RWPE1 (cell line): ENCODE results near the gene CA10.

Experiments used
- CTCF ChIA-PET: fragments of 350-600 bp; sonication (Branson Sonifier 250); formaldehyde crosslinking; extraction: SDS; loops from one replicate; lab custom pipeline; 2021; lab: Yijun Ruan, JAX
- POLR2A ChIA-PET: fragments of 400-600 bp; formaldehyde crosslinking; extraction: SDS; loops from one replicate; lab custom pipeline; 2020; ENCODE audit warnings: antibody characterized with exemption; ENCODE audit not compliant: low non-redundant PET; lab: Yijun Ruan, JAX
- DNase-seq: peaks from one replicate; pipeline ENCODE4 v3.0.0; 2012; ENCODE audit warnings: low spot score
- H3K27ac ChIP-seq: fragments of 450-650 bp; 2 replicates; pipeline ENCODE4 v1.5.1; 2017
- CTCF ChIP-seq: fragments of 450-650 bp; conservative IDR thresholded peaks from 2 replicates; pipeline ENCODE4 v1.5.1; 2017; ENCODE audit warnings: low read depth, mild to moderate bottlenecking

CA10 gene

DNA sequence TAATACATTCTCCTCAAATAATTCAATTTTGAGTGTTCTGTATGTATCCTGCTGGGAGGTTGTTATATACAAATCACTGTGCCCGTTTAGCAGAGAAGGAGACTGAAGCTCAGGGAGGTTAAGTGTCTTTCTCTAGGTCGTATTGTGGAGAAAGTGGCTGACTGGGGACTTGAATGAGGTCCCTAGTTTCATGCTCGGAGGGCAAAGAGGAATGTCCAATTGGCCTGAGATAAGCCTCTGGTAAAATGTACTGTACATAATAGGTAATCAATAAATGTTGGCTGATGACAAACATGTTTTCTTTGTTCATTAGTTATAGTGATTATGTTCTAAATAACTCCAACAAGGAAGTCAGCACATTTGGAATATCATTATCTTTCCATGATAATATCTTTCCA lies 455.6 kb downstream of the CA10 start:
- POLR2A ChIA-PET: no interaction called here
- CTCF ChIA-PET: no interaction called here
- no peak overlapping the region for H3K27ac ChIP-seq
- DNase-seq: no peak
- TF ChIP-seq CTCF: no peak

- no peak for TF ChIP-seq CTCF
- ChIA-PET POLR2A (no interaction called here), CTCF (no interaction called here)
- DNase-seq: no peak
- no peak overlapping the region for H3K27ac ChIP-seq
These were observed 457.0 kb downstream of the CA10 start for GRCh38 chr17:51701501-51701900.

DNA sequence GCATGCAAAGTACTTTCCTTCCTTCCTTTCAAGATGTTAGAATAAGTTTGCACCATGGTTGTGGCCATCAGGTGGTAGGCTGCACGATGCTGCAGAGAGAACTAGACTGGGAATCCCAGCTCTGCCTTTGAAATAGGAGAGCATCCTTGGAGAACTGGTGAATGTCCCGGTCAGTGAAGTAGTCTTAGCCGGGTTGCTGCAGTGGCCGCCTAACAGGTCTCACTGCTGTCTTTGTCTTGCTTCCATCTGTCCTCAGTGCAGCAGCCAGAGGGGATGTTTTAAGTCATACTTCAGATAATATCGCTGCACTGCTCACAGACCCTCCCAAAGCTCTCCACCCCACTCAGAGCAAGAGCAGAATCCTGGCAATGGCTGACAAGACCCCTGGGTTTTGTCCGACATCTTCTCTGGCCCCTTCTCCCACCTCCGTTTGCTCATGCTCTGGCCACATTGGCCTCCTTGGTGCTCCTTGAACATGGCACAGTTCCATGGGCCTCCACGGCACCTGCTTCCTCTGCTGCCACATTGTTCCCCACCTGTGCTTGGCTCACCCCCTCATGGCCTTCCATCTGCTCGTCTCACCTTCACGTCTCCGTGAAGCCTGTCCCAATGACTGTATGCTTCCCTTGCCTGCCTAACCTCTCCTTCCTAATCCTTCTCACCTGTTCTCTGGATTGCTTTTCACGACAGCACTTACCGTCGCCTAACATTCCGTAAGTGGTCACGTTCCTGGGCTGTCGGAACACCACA lies 458.3 kb downstream of the CA10 start:
- DNase-seq: no peak
- ChIA-PET CTCF (no interaction called here), POLR2A (no interaction called here)
- H3K27ac ChIP-seq: no peak overlapping the region
- no peak for TF ChIP-seq CTCF

DNA sequence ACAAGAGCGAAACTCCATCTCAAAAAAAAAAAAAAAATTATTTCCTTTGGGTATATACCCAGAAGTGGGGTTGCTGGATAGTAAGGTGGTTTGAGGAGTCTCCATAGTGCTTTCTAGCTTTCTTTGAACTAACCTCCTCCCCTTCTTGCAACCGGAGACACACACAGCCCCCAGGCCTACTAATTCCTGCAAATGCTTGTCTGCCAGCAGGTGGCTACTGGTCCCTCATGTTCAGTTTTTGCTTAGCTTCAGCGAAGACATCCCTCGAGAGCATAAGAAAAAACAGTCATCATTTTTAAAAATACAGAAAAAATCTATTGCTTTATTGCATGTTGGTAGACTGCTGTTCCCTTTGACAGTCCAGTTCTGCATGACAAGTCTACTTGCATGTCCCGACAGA lies 459.2 kb downstream of the CA10 start:
- H3K27ac ChIP-seq: no peak overlapping the region
- TF ChIP-seq CTCF: no peak
- DNase-seq: no peak
- POLR2A ChIA-PET: interaction anchor here (0.5 kb wide), 1 partner anchor 259 kb away, joined by 4 read pairs; no protein-coding TSS in a partner anchor
- CTCF ChIA-PET: no interaction called here

- ChIA-PET POLR2A (no interaction called here), CTCF (no interaction called here)
- no peak for DNase-seq
- no peak overlapping the region for H3K27ac ChIP-seq
- TF ChIP-seq CTCF: no peak
These were observed 465.6 kb downstream of the CA10 start for GRCh38 chr17:51692917-51693316.

DNA sequence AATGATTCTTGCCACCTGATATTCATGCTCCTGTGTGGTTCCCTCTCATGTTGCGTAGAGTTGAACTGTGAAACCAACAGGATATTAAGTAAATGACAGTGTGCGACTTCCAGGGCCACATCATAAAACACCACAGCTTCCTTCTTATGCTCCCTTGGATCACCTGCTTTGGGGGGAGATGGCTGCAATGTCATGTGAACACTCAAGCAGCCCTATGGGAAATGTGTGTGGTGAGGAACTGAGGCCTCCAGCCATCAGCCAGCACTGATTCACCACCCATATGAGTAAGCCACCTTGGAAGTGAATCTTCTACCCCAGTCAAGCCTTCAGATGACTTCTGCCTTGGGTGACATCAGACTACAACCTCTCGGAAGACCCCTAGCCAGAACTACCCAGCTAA lies 470.6 kb downstream of the CA10 start:
- TF ChIP-seq CTCF: no peak

More for the DNA sequence above, 470.6 kb downstream of the CA10 start:
- CTCF ChIA-PET: no interaction called here
- POLR2A ChIA-PET: no interaction called here
- H3K27ac ChIP-seq: no peak overlapping the region
- DNase-seq: no peak
